Endothelial cell of umbilical vein (primary cell): ENCODE results near the gene RASGRF2. TPM values are rescaled to one million over a fixed set of nuclear protein-coding genes. Genes with fewer than 3 reads are reported as not detected.

Experiments used
- BruUV-seq: library from RNA; stranded (reverse); fragments of 400-500 nt; replicated peaks from 2 replicates; lab custom pipeline; 2021; lab: Mats Ljungman, UMichigan
- CTCF ChIA-PET: fragments of 300-600, 350-600 bp; sonication (Branson Sonifier 250); formaldehyde crosslinking; loops from one replicate; lab custom pipeline; 2021; ENCODE audit warnings: antibody characterized with exemption, inconsistent platforms; lab: Charles Lee
- POLR2A ChIA-PET: fragments of 300-600, 350-600 bp; sonication (Branson Sonifier 250); formaldehyde crosslinking; loops from one replicate; lab custom pipeline; 2021; ENCODE audit warnings: antibody characterized with exemption, inconsistent platforms; lab: Charles Lee
- DNase-seq: peaks from one replicate; pipeline ENCODE4 v3.0.0-alpha.2; 2011; ENCODE audit warnings: low read depth, low spot score
- FAIRE-seq: peaks from 2 replicates; lab custom pipeline; 2011; peaks lifted over from hg19 to GRCh38; lab: Jason Lieb, UNC
- H2AFZ ChIP-seq: 2 replicates; pipeline ENCODE4 v1.6.0; 2012; ENCODE audit warnings: low read depth, low read length, control low read depth, inconsistent platforms
- H3K27ac ChIP-seq: 2 replicates; pipeline ENCODE4 v1.5.1; 2011; ENCODE audit warnings: low read depth, mild to moderate bottlenecking, control low read depth, low read length, moderate library complexity; ENCODE audit not compliant: insufficient read depth
- H3K27me3 ChIP-seq, 2 experiments: 2 replicates each; pipeline versions ENCODE4 v1.6.0 to v1.6.1; 2011; ENCODE audit warnings: low read length in 2 of 2, mixed read lengths in 1 of 2; ENCODE audit not compliant: control insufficient read depth in 2 of 2, insufficient read depth in 2 of 2
- H3K36me3 ChIP-seq, 2 experiments: 2 replicates in 1 of 2; 3 replicates in 1 of 2; pipeline ENCODE4 v1.5.1; 2011; ENCODE audit warnings: low read length in 2 of 2, mild to moderate bottlenecking in 1 of 2, moderate library complexity in 1 of 2; ENCODE audit not compliant: control insufficient read depth in 2 of 2, insufficient read depth in 2 of 2; ENCODE audit errors: extremely low read depth in 1 of 2
- H3K4me1 ChIP-seq: 3 replicates; pipeline ENCODE4 v1.5.1; 2011; ENCODE audit warnings: mild to moderate bottlenecking, low read length; ENCODE audit not compliant: control insufficient read depth, insufficient read depth; ENCODE audit errors: extremely low read depth
- H3K4me2 ChIP-seq: 2 replicates; pipeline ENCODE4 v1.6.1; 2011; ENCODE audit warnings: low read length, control low read depth, mixed read lengths; ENCODE audit not compliant: insufficient read depth
- H3K4me3 ChIP-seq, 3 experiments: fragments of 200-600 bp in 1 of 3; sonication (generic), shearing (Covaris generic) in 1 of 3; replicated peaks in 1 of 3; 2 replicates each; pipeline ENCODE4 v1.5.1; 2011 to 2016; ENCODE audit warnings: control low read depth in 3 of 3, low read length in 3 of 3, mild to moderate bottlenecking in 2 of 3, inconsistent platforms in 1 of 3, low read depth in 1 of 3, moderate library complexity in 1 of 3; ENCODE audit not compliant: insufficient read depth in 1 of 3
- H3K79me2 ChIP-seq: 2 replicates; pipeline ENCODE4 v1.6.0; 2012; ENCODE audit warnings: low read length, inconsistent platforms; ENCODE audit not compliant: control insufficient read depth, insufficient read depth
- H3K9ac ChIP-seq: replicated peaks from 2 replicates; pipeline ENCODE3; 2011; ENCODE audit warnings: low read length, control low read depth; ENCODE audit not compliant: insufficient read depth; ENCODE audit errors: extremely low read depth
- H3K9me1 ChIP-seq: replicated peaks from 3 replicates; pipeline ENCODE4 v1.6.0; 2011; ENCODE audit warnings: mild to moderate bottlenecking, low read length; ENCODE audit not compliant: control insufficient read depth, insufficient read depth; ENCODE audit errors: extremely low read depth
- H3K9me3 ChIP-seq: replicated peaks from 2 replicates; pipeline ENCODE4 v1.5.1; 2012; ENCODE audit warnings: low read length, inconsistent platforms; ENCODE audit not compliant: control insufficient read depth, insufficient read depth
- H4K20me1 ChIP-seq: replicated peaks from 2 replicates; pipeline ENCODE3; 2011; ENCODE audit warnings: mild to moderate bottlenecking, low read length; ENCODE audit not compliant: control insufficient read depth, insufficient read depth; ENCODE audit errors: extremely low read depth
- EZH2 ChIP-seq: IDR thresholded peaks from 2 replicates; pipeline ENCODE4 v1.6.1; 2012; ENCODE audit warnings: borderline replicate concordance, low read depth, mild to moderate bottlenecking, moderate library complexity, low read length, inconsistent platforms; ENCODE audit not compliant: severe bottlenecking
- FOS ChIP-seq: IDR thresholded peaks from 2 replicates; pipeline ENCODE4 v1.6.1; 2011; ENCODE audit warnings: mild to moderate bottlenecking, low read length, moderate library complexity, borderline replicate concordance; ENCODE audit not compliant: insufficient read depth
- GATA2 ChIP-seq: IDR thresholded peaks from 2 replicates; pipeline ENCODE4 v1.7.0; 2011; ENCODE audit warnings: low read depth, mild to moderate bottlenecking, moderate library complexity, mixed read lengths, low read length; ENCODE audit not compliant: insufficient read length, insufficient read depth
- JUN ChIP-seq: IDR thresholded peaks from 2 replicates; pipeline ENCODE4 v1.6.1; 2011; ENCODE audit warnings: borderline replicate concordance, low read depth; ENCODE audit not compliant: insufficient read length, insufficient read depth
- MYC ChIP-seq: IDR thresholded peaks from one replicate; pipeline ENCODE4 v1.6.1; 2011; ENCODE audit warnings: mild to moderate bottlenecking, low read depth, low read length
- POLR2A ChIP-seq: IDR thresholded peaks from 2 replicates; pipeline ENCODE4 v1.6.1; 2012; ENCODE audit warnings: low read depth, mild to moderate bottlenecking, control low read depth, low read length
- POLR2AphosphoS5 ChIP-seq: IDR thresholded peaks from 2 replicates; pipeline ENCODE4 v1.6.1; 2012; ENCODE audit warnings: low read depth, mild to moderate bottlenecking, control low read depth, low read length, moderate library complexity; ENCODE audit not compliant: insufficient read depth
- dilution Hi-C: fragments of 300-500 bp; cut with MboI; formaldehyde crosslinking; loops from one replicate; pipeline ENCODE4 v1.15.0; 2019; ENCODE audit warnings: low sequenced_read_pairs; ENCODE audit not compliant: extremely low pct_ligation_motif_present
- intact Hi-C: fragments of 100-400 bp; cut with micrococcal nuclease; formaldehyde crosslinking; loops from one replicate; pipeline ENCODE4 v1.10.0; 2022
- polyA plus RNA-seq, 4 experiments: library from polyadenylated mRNA; depleted of rRNA in 3 of 4; stranded (reverse) in 3 of 4; unstranded in 1 of 4; fragments of >200 nt; gene quantifications; 2 replicates each; pipeline versions ENCODE4 v1.2.1 to v1.2.3, GENCODE V29; 2011 to 2012; ENCODE audit warnings: missing spikeins in 1 of 4
- total RNA-seq: library from RNA; stranded (reverse); gene quantifications from 2 replicates; pipeline ENCODE4 v1.2.3, GENCODE V29; 2021
- TF ChIP-seq, protein P1 (sequence below): IDR thresholded peaks from 2 replicates; pipeline ENCODE4 v1.6.1; 2011; ENCODE audit not compliant: insufficient read depth, insufficient read length
- TF ChIP-seq, protein P2 (sequence below), 2 donors: IDR thresholded peaks; 1 replicate in 1 of 2; 2 replicates in 1 of 2; pipeline ENCODE4 v1.5.1; 2011; ENCODE audit warnings: low read length in 2 of 2, mild to moderate bottlenecking in 2 of 2, moderate library complexity in 2 of 2, control low read depth in 1 of 2, inconsistent platforms in 1 of 2, low read depth in 1 of 2; ENCODE audit not compliant: insufficient read depth in 1 of 2; ENCODE audit errors: extremely low read depth in 1 of 2

Gene RASGRF2
- total and polyA plus RNA-seq, 2 donors (not counting 3 experiments of a cell fraction or from before 2014, with no cell fraction given): 0.41 to 4.0 TPM

DNA sequence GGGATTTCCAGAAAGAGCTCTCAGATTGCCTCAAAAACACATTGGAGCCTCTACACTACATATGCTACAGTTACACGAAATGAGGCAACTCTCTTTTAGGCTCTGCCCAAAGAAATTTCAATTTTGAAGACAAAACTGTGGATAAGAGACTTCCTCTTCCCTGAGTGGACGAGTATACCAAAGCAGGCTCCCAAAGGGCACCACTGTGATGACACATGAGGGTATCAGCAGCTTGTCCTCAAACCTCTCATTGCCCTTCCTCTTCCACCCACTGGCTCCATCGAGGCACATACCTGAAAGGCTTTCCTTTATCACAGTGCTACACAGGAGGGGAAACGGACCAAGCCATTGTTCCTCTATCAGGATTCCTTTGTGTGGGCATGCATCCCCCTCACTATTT, 284.3 kb downstream of the RASGRF2 start:
- Histone ChIP-seq H3K27ac (no peak overlapping the region), H3K9ac (no peak overlapping the region), H3K79me2 (no peaks in the 10 kb centered on the region), H3K4me3 (no peak overlapping the region), H4K20me1 (no peaks in the 10 kb centered on the region), H3K4me2 (no peak overlapping the region), H3K4me1 (peaks cover 5% of the 10 kb centered on the region), H3K9me1 (no peaks in the 10 kb centered on the region), H3K9me3 (no peaks in the 10 kb centered on the region), H2AFZ (no peak overlapping the region), H3K36me3 (no peaks in the 10 kb centered on the region), H3K27me3 (no peaks in the 10 kb centered on the region)
- intact Hi-C loops (no loop called here), dilution Hi-C loops (no loop called here)
- TF ChIP-seq JUN (no peak), GATA2 (no peak), MYC (no peak), POLR2A (no peak), FOS (no peak), POLR2AphosphoS5 (no peak), EZH2 (no peak)
- TF ChIP-seq, protein P1, sequence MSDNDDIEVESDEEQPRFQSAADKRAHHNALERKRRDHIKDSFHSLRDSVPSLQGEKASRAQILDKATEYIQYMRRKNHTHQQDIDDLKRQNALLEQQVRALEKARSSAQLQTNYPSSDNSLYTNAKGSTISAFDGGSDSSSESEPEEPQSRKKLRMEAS: no peak
- TF ChIP-seq, protein P2, sequence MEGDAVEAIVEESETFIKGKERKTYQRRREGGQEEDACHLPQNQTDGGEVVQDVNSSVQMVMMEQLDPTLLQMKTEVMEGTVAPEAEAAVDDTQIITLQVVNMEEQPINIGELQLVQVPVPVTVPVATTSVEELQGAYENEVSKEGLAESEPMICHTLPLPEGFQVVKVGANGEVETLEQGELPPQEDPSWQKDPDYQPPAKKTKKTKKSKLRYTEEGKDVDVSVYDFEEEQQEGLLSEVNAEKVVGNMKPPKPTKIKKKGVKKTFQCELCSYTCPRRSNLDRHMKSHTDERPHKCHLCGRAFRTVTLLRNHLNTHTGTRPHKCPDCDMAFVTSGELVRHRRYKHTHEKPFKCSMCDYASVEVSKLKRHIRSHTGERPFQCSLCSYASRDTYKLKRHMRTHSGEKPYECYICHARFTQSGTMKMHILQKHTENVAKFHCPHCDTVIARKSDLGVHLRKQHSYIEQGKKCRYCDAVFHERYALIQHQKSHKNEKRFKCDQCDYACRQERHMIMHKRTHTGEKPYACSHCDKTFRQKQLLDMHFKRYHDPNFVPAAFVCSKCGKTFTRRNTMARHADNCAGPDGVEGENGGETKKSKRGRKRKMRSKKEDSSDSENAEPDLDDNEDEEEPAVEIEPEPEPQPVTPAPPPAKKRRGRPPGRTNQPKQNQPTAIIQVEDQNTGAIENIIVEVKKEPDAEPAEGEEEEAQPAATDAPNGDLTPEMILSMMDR (IDR thresholded peaks at IDR 0.05; ENCODE audit: extremely low read depth in 1 of 2, insufficient read depth in 1 of 2, low read depth in 1 of 2, low read length in 2 of 2): no peak
- no TSS peak for BruUV-seq
- ChIA-PET POLR2A (no interaction called here), CTCF (interaction anchor here (0.7 kb wide), 1 partner anchor 57 kb away, joined by 4 read pairs; no protein-coding TSS in a partner anchor)
- no peak for FAIRE-seq
- no peak for DNase-seq
